ENCODE results near the gene PPY. TPM values are rescaled to one million over a fixed set of nuclear protein-coding genes. Genes with fewer than 3 reads are reported as not detected.

Gene PPY
- total and polyA plus RNA-seq, 10 of the 15 experiments (the other 5 are each of a cell fraction or from before 2014, with no cell fraction given): 0.91 TPM; not detected in 9

DNA sequence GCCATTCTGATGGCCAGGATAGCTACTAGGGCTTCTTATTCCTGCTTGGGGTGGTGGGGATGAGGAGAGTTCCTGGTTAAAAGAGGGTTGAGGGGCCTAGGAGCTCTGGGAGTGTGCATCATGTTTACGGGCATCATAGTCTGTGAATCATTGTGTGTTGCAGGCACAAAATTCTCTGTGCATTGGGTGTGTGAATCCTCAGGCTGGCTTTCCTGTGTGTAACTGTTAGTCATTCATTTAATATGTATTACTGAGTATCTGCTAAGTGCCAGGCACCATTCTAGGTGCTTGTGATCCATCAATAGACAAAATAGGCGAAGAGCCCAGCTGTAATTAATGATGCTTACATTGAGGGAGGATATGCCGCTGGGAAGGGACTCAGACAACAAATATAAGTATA is 5.8 kb downstream of the PPY start:
- TF ChIP-seq, protein P1, sequence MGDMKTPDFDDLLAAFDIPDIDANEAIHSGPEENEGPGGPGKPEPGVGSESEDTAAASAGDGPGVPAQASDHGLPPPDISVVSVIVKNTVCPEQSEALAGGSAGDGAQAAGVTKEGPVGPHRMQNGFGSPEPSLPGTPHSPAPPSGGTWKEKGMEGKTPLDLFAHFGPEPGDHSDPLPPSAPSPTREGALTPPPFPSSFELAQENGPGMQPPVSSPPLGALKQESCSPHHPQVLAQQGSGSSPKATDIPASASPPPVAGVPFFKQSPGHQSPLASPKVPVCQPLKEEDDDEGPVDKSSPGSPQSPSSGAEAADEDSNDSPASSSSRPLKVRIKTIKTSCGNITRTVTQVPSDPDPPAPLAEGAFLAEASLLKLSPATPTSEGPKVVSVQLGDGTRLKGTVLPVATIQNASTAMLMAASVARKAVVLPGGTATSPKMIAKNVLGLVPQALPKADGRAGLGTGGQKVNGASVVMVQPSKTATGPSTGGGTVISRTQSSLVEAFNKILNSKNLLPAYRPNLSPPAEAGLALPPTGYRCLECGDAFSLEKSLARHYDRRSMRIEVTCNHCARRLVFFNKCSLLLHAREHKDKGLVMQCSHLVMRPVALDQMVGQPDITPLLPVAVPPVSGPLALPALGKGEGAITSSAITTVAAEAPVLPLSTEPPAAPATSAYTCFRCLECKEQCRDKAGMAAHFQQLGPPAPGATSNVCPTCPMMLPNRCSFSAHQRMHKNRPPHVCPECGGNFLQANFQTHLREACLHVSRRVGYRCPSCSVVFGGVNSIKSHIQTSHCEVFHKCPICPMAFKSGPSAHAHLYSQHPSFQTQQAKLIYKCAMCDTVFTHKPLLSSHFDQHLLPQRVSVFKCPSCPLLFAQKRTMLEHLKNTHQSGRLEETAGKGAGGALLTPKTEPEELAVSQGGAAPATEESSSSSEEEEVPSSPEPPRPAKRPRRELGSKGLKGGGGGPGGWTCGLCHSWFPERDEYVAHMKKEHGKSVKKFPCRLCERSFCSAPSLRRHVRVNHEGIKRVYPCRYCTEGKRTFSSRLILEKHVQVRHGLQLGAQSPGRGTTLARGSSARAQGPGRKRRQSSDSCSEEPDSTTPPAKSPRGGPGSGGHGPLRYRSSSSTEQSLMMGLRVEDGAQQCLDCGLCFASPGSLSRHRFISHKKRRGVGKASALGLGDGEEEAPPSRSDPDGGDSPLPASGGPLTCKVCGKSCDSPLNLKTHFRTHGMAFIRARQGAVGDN (IDR thresholded peaks at IDR 0.05): no peak
- TF ChIP-seq YY1 (IDR thresholded peaks at IDR 0.05; ENCODE audit: low read depth, low read length) (no peak), NR2C1 (IDR thresholded peaks at IDR 0.05) (no peak), GABPA (IDR thresholded peaks at IDR 0.05; ENCODE audit: low read depth) (no peak), STAT3 (IDR thresholded peaks at IDR 0.05; ENCODE audit: low read depth, low read length) (no peak), TCF3 (IDR thresholded peaks at IDR 0.05; ENCODE audit: borderline replicate concordance, insufficient read depth, low read depth, low read length) (no peak), HDAC2 (IDR thresholded peaks at IDR 0.05) (no peak), CHD4 (IDR thresholded peaks at IDR 0.05) (no peak), EED (IDR thresholded peaks at IDR 0.05; ENCODE audit: low read depth) (no peak)
- Histone ChIP-seq H3K9ac (ENCODE audit: control insufficient read depth, insufficient read depth, low read length) (no peak overlapping the region), H3K27ac (ENCODE audit: control insufficient read depth, insufficient read depth) (no peak overlapping the region), H3K36me3 (ENCODE audit: control insufficient read depth in 2 of 2, insufficient read depth in 2 of 2, low read length in 1 of 2) (no peaks in the 10 kb centered on the region), H3K4me2 (ENCODE audit: control insufficient read depth, insufficient read depth) (no peak overlapping the region), H3K4me1 (ENCODE audit: control insufficient read depth, insufficient read depth, low read length) (no peaks in the 10 kb centered on the region), H3K79me2 (ENCODE audit: control insufficient read depth, insufficient read depth, low read length) (no peaks in the 10 kb centered on the region), H4K20me1 (ENCODE audit: control insufficient read depth, insufficient read depth) (no peaks in the 10 kb centered on the region), H3K9me3 (replicated peaks; ENCODE audit: control insufficient read depth, insufficient read depth, low read length) (no peaks in the 10 kb centered on the region), H3K4me3 (no peak overlapping the region), H2AFZ (ENCODE audit: control insufficient read depth, low read depth, low read length) (no peak overlapping the region), H3K27me3 (replicated peaks in 1 of 2; ENCODE audit: control insufficient read depth in 2 of 2, insufficient read depth in 2 of 2, low read length in 1 of 2) (no peaks in the 10 kb centered on the region; a peak in 1 of 4 replicates)
- 58% methylated on average over 3 of the region's 3 CpGs for WGBS (ENCODE audit: insufficient coverage, insufficient replicate concordance, low lambda C conversion rate, missing lambda C conversion rate)
- ChIA-PET SMC1A (ENCODE audit: uncharacterized antibody, unreplicated experiment) (no interaction called here), RAD21 (ENCODE audit: unreplicated experiment) (no interaction called here), POLR2A (no interaction called here), CTCF (interaction anchor here (1.1 kb wide), 1 partner anchor 34 kb away, joined by 3 read pairs; no protein-coding TSS in a partner anchor)
- ATAC-seq: no peak
- DNase-seq (ENCODE audit: low read depth, low spot score): no peak
- FAIRE-seq: no peak
- intact Hi-C loops (cut with micrococcal nuclease; ENCODE audit: unreplicated experiment): no loop called here
- no TSS peak for BruUV-seq (replicated peaks)
- in situ Hi-C loops (cut with MboI): no loop called here
